ENCODE data around the gene ENPP7.

- TF ChIP-seq CTCF (IDR thresholded peaks at IDR 0.05) (no peak), POLR2A (IDR thresholded peaks at IDR 0.05) (no peak)
These were observed 27.5 kb downstream of the ENPP7 start for GRCh38 chr17:79758271-79758670.
